Activated T-helper 1 cell treated with Interleukin-2 at 50 U/mL for 16 hours (primary cell): ENCODE results near the gene TAAR2.
"Not testable (repeated sequence)": the region's sequence is repeated elsewhere in the genome, so short reads cannot be mapped to it uniquely, and the experiment has no call there.

Experiments
- DNase-seq: peaks from one replicate; pipeline ENCODE4 v3.0.0-alpha.2; 2020; ENCODE audit warnings: low read depth

The TAAR2 gene

DNA sequence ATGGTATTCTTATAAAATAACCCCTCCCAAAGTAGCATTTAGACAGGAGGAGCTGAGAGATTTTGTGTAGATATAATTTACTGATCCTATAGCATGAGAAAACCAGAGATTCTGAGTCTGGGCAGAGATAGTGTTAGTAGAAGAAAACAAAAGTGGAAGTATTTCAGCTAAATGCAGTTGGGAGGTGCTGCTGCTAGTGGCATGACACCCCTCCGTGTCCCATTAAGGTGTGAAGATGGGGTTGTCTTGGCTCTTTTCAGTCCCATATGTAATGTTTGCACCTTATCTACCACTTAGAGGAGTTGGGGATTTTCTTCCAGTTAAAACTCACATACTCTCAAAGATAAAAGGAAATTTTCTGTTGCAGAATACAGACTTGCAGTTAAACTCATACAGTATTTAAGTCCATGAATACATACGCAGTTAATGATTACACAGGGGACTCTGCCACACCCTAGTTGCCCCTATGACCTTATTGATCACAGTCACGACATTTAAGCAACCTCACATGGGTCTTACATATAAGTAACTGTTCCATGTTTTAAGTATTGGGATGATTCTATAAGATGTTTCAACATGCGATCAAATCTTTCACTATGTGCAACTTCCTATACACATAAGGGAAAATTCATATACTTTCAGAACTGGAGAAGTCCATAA, 11.5 kb downstream of the TAAR2 start:
- DNase-seq, result no peak

DNA sequence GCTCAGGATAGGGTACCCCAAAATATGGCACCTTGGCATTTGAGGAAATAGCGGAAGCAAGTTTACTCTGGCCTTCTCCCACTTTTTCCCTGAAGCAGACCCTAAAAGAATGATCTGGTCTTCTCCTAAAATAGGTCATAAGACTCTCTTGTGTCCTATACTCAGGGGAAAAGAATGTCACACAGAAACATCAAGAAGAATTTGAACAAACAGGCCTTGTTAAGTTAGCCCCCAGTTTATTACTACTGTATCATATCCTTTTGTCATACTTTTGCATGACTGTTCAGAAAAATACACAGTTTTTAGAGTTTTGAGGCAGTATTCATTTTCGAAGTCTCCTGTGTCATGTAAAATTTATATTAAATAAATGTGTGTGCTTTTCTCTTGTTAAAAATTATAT, 12.5 kb downstream of the TAAR2 start:
- no peak for DNase-seq

DNA sequence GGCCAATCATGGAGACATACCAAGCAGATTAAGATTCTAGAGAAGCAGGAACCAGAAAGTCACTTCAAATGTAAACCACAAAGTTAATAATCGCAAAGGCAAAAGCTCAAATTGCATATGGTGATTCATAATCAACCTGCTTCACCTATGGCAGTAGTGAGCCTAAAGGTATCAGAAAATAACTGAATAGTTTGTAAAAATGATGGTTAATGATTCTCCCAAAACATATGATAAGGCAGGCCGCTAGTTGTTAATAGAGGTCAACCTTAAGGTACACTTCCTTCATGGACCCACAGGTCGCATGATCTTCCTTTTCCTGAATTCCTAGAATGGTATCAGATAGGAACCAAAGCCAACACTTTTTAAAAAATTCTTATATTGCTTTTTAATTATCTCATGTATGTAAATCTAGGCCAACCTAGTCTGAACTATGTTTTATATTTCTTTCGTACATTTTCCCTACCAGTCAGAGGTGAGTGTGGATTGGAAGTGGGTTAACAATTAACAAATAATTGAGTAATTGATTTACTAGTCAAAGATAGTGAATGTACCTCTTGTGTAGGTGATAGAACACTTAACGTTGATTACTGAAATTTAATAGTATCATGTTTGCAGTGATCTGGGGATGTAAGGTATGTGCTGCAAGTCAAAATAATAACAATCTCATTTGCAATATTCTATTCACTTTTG, 16.4 kb downstream of the TAAR2 start:
- no peak for DNase-seq

DNA sequence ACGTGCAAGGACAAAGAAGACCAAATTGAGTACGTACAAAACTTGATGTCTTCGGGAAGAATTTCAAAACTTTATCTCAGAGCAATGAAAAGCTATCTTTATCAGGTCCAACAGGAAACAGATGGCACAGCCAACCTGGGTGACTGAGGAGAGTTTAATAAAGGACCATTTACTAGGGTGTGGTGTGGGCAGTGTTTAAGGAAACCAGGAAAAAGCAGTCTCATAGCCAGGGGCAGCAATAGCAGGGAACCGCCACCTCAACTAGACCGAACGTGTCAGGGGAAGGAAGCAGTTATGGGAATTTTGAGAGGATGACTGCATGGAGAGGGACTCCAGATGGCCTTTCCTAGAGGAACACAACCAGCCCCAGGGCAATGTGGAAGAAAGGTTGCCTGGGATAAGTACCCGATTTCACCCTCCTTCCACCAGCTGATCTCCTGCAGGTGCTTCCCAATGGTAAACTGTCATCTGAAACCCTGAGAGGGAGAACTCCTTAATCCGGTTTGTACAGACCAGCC, 19.4 kb downstream of the TAAR2 start:
- DNase-seq, result no peak

DNA sequence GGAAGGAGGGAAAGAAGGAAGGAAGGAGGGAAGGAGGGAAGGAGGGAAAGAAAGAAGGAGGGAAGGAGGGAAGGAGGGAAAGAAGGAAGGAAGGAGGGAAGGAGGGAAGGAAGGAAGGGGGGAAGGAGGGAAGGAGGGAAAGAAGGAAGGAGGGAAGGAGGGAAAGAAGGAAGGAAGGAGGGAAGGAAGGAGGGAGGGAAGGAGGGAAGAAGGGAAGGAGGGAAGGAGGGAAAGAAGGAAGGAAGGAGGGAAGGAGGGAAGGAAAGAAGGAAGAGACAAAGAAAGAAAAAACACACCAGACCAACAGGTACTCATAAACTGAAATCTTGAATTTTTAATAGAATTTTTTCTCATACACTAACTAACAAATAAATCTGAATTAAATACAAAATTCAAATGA, 23.2 kb downstream of the TAAR2 start:
- DNase-seq, result not testable (repeated sequence)

DNA sequence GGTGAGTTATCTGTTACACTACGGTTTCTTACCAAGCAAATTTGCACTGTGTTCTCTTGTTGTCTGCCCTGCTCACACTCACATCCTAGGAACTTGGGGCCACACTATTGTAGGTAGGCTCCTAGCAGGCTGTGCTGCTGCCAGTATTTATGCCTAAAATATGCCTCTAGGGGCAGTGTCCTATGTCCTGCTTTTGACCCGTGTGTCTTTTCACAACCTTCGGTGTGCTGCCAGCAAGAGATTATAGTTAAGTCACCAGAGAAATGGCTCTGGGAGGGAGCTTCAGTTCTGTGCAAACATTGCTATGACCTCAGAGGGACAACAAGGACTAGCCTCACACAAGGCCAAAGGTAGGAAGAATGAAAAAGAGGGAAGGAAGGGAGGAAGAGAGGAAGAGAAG, 25.6 kb downstream of the TAAR2 start:
- no peak for DNase-seq

DNA sequence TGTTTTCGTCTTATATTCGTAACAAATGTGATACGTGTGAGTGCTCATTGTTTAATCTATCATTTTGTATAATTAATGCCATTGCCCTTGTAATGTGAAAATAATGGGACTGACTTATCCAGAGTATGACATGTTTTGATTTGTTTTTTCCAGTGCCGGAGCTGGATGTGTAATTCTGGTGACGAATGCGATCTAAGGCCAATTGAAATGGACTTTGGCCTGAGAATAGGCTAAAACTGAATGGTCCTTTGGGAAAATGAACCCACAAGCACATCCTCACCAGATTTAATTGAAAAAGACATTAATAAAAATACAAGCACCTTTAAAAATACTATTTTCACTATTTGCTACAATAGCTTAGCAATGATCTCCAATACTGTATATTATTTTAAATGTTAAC, 27.9 kb downstream of the TAAR2 start:
- DNase-seq, result no peak

DNA sequence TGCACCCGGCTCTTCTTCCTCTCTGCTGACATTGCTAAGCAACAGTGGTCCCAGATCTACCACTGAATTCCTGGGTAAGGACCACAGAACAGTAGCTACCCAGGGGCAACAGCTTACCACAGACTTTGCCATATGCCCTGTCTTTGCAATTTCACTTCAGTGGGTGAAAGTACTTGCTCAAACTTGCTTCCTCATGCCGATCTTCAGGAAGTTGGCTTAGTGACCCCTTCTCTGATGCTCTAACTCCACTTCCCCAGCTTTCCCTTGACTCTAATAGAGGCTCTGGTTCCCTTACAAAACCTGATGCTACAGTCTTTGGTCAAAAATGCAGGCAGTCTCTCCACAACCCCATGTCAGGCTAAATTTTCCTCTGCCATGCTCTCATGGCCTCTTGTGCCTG, 31.2 kb downstream of the TAAR2 start:
- DNase-seq, result no peak

DNA sequence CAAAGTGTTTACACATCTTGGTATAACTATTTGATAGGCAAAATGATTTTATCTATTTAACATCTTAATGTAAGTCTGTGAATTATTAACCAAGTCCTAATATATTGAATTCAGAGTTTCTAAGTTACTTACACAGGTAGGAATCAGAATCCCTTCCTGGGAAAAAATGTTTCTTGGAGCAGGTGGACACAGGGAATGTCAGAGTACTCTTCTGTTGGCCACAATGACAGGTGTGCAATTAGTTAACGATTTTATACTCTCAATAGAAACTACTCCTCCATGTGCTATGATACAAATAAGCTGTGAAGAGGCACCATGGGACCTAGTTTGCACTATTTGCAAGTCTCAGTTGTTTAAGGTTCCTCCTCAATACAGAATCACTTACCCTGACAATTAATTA, 33.7 kb downstream of the TAAR2 start:
- DNase-seq, result no peak

DNA sequence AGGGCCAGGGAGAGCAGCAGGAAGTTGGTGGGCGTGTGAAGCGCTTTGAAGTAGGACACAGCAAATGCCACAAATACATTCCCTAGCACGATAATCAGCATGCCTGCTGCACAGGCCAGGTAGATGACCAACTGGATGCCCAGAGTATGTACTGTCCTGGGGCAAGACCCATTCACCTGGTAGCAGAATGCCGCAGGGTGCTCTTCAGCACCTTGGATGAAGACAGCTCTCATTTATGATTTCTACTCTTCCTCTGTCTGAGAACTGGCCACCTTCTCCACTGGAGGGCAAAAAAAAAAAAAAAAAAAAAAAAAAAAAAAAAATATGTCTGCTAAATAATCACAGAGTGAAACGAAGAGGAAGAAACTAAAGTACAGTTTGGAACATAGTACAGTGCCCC, 34.6 kb downstream of the TAAR2 start, which contains the start of gene TAAR5:
Gene TAAR5, minus strand, starts transcription at position 288 of the 400 bp plus-strand sequence. Its CDS starts 55 bp downstream, at position 233.
- no peak for DNase-seq

DNA sequence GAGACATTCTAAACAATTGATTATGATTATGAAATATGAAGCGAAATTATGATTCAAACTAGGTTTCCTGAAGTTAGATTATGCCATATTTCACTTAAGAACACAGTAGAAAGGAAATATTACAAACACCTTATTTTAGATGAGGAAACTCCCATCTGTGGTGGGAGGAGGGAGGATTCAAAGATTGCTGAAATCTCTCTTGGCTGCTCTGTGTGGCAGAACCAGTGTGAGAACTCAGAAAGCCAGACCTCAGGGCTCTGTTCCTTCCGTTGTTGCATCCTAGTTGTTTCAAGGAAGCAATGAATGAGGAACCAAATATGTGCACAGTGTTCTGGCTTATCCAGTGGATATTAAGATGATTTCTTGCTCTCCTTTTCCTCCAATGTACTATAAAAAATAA, 36.7 kb downstream of the TAAR2 start:
- DNase-seq, result no peak

DNA sequence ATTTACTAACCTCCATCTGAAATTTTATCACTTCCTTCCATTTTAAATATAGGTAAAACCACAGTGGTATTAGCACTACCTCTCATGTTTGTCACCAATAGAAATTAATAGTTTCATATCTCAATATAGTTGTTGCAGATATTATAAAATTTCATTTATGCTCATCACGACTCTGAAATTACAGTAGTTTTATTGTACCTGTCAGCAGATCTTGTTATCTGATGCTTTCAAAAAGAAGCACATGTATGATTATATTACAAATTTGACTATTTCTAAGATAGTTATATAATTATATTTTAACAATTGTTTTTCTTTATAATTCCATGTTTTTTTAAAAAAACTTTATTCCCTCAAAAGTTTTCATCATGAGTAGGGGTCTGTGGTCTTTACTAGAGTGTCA, 39.4 kb downstream of the TAAR2 start:
- DNase-seq, result no peak

DNA sequence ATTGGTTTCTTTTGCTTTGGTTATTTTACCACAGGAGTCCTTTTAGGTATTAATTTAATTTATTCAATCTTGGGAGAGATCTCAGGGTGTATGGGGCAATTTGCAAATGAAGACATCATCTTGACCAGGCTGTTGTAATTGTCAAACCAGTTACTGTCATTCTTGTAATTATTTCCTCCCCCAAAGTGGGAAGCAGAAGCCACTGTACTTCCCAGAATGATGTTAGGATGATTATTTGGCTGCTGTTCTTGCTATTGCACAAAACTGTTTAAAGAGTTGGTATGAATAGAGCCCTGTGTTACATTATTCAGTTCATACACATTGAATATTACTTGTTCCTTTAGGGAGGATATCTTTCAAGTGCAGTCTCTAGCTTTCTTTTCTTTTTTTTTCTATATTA, 52.3 kb downstream of the TAAR2 start:
- no peak for DNase-seq

DNA sequence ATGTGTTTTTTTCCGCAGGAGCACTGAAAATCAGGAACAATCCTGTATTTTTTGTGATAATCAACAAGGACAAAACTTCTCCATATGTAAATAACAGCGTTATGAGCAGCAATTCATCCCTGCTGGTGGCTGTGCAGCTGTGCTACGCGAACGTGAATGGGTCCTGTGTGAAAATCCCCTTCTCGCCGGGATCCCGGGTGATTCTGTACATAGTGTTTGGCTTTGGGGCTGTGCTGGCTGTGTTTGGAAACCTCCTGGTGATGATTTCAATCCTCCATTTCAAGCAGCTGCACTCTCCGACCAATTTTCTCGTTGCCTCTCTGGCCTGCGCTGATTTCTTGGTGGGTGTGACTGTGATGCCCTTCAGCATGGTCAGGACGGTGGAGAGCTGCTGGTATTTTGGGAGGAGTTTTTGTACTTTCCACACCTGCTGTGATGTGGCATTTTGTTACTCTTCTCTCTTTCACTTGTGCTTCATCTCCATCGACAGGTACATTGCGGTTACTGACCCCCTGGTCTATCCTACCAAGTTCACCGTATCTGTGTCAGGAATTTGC, 53.8 kb downstream of the TAAR2 start, which contains the start of gene TAAR6:
Gene TAAR6, plus strand, starts transcription at position 102 of the 557 bp plus-strand sequence. Its CDS starts 0 bp downstream, at position 102.
- DNase-seq, result no peak

DNA sequence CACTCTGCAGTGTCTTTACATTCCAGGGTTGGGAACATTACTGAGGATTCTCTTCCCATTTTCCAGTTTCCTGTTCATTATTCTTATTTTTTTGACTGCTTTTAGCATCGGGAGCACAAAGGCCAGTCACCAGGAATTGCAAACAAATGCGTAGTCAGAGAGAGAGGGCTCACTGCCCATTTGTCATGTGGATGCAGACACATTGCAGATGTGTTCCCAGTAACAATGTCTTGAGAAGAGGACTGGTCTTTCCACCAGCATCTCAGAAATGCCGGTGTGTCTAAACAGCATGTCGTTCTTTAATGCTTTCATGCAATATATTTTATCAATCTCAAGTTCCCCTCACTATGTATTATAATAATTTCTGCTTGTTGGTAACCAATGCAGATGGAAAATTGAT, 54.9 kb downstream of the TAAR2 start:
- no peak for DNase-seq

DNA sequence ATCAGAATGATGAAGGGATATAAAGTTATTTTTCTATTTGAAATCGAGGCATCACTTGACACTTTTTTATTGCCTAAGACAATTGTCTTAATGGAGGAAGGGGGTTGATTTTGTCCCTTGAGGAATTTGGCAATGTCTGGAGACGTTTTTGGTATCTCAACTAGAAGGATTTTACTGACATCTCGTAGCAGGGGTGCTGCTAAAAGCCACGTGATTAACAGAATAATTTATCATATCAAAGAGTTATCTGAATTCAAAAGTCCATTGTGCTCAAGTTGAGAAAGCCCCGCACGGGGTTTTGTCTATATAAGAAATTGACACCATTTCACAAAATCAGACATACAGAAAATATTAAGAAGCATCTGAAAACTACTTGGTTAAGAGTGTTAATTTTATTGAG, 55.5 kb downstream of the TAAR2 start:
- no peak for DNase-seq

DNA sequence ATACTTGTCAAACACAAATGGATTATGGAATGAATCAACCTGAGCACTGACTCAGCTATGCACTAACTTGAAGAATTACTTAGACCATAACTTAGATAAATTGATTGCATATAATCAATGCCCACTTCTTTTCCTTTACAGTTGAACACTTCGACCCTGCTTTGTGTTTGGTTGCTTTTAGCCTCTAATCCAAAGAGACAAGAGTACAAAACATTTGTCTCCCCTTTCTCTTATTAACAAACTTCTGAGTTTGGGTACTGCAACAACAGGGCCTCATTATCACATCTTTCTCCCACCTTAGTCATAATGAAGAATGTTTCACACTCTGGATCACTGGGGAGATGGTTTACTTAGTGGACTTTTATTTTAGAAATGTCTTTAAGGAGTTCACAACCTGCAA, 56.5 kb downstream of the TAAR2 start:
- DNase-seq, result no peak
